Embryonic facial prominence (tissue), 1 donor: Measurements from ENCODE around the gene RADIL.

Experiments
- DNase-seq: peaks from one replicate; pipeline ENCODE4 v3.0.0-alpha.2; 2016; ENCODE audit errors: extremely low spot score

RADIL gene

DNA sequence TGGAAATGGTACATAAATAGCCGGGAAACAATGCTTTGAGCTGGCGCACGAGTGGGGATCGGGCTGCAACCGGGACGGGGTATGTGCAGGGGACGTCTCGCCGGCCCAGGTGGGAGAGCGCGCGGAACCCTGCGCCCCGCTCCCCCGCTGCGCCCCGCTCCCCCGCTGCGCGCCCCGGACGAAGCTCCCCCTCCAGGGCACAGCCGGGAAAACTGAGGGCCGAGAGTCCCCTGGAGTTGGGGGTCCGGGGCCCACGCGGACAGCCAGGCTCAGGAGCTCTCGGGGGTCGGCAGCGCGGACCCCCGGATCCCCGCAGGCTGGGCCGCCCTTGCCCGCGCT lies 514 bp downstream of the RADIL start:
- no peak for DNase-seq

DNA sequence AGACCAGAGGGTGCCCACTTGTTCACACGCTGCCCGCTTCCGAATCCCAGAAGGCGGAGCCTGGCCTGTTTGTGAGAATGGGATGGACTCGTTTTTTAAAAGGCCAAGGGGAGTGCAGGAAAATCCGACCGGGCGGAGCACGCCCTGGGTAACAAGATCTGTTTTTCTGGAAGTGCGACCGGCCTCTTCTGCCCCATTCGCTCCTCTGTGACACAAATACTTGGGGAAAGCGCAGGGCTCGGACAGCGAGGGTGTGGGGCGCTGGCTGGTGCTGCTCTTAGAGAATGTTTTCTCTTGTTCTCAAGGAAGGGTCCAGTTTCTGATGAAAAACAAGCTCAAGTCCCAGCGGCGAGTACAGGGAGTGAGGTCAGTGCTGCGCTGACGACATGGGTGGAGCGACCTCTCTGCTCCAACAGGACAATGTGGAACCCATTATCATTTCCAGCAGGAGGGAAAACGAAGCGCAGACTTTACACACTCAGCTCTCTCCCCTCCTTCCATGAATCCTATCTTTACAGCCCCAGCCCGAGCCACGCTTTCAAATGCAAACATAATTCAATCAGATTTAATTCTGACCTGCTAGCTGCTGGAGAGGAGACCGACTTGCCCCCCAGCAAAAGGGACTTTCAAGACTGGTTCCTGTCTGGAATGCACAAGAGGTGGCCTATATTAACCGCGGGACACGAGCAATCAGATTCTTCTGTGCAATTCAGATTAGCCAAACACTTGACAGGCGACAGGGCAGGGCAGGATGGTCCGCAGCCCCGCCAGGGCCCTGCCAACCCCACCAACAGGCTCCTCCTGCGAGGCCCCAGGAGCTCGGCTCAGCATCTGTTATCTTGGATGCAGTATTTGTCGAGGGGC lies 1.1 kb downstream of the RADIL start:
- no peak for DNase-seq

DNA sequence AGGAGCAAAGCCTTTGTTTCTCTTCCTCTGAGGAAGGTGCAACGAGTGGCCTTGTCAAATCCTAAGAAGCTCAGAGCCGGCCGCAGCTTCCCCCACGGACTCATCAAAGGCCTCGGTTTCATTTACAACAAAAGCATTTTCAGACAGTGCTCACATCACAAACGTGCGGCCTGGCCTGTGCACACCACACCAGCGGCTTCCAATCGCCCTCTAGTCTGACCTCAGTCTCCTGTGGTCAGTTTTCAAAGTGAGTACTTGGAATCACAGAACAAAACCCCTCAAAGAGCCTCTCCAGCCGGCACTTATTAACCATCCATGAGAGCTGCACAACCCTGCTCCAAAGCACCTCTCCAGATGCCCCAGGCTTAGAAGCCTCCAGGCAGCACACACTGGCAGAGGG lies 3.3 kb downstream of the RADIL start:
- DNase-seq: no peak

DNA sequence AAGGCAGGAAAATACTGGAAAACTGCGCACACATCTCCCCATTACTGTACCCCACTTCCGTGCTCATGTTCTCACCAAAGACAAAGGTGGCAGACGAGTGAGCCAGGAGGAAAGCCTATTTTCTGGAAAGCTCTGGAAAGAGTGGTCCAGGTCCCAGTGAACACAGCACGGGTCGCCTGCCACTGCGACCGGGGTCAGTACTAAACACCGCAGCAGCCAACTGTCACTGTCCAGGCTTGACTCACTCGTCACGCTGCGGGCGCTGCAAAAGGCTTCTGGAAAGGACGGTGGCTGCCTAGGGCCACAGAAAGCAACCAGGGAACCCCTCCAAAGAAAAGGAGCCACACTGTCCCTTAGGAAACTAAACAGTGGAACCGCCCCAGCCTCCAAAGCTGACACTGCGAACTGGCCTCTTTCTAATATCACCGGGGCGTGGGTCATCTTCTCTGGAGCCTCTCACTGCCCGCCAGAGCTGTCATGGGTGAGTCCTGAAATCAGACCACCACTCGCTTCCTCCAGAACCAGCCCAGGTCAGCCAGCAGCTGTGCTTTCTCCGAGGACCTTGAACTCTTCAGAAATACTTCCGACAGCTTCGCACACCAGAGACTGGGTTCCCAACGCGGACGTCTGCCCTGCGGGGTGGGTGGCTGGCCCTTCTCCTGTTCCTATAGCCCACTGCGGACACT lies 4.0 kb downstream of the RADIL start:
- no peak for DNase-seq

DNA sequence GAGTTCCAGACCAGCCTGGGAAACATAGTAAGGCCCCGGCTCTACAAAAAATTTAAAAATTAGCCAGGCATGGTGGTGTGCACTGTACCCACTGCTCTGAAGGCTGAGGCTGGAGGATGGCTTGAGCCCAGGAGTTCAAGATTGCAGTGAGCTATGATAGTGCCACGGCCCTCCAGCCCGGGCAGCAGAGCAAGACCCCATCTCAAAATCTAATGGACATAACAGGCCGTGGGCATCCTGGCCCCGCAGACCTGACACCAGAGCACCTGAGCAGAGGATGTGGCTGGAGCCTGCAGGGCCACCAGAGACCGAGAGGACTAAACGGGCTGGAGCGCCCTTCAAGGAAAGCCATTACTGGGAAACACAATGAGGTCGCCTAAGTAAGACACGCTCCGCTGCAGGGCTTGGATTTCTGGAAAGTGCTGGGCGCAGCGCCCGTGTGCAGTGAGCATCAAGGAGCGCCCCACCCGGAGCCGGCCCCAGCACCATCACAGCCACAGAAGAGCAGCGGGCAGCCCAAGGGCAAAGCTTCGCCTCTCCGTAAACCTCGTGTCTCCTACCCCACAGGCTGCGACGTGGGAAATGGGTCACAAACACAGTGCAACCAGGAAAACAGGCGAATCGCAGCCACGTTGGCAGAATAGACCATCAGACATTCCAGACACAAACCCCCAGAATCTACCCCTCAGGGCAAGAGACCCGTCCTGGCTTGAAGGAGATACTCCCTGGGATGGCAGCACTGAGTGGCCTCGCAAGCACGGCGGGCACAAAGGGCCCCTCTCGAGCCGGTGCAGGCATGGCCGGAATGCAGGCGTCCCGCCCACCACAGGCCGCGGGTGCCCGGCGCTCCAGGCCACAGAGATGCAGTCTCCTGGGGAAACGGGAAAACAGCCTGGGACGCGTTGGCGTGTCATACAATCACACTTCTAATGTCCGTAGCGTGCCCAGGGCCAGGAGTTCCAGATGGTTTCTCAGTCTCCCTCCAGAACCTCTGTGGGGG lies 4.9 kb downstream of the RADIL start:
- no peak for DNase-seq

DNA sequence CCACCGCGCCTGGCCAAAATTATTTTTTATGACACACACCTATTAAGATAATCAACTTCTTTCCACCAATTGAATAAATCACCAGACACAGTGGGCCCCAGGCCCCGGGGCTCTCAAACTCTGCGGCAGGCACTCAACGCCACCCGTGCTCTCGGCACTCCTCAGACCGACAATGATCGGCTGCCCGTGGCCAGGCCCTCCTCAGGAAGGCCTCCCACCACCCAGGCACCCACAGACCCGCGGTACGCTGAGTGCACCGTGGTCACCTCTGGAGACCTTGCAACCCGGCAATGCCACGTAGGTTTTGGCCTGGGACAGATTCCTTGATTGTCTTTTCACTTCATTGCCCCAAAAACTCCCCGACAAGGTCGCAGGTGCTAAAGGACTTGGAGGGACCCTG lies 6.9 kb downstream of the RADIL start:
- DNase-seq: no peak

DNA sequence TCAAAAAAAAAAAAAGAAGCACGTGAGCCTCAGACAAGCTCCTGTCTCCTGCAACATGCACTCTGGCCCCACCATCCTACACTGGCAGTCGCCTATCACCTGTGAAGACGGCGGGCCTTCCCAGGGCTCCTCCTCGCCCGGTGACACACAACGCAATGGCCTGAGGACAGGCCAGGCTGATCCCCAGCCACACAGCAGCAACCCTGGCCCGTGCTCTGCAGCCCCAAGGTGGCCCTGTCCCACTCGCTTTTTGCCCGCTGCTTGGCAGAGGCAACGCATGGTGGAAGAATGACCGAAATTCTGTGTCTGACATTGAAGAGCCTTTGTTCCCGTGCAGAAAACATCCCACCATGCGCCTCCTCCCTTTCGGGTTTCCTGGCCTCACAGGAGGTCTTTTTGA lies 8.1 kb downstream of the RADIL start:
- no peak for DNase-seq

DNA sequence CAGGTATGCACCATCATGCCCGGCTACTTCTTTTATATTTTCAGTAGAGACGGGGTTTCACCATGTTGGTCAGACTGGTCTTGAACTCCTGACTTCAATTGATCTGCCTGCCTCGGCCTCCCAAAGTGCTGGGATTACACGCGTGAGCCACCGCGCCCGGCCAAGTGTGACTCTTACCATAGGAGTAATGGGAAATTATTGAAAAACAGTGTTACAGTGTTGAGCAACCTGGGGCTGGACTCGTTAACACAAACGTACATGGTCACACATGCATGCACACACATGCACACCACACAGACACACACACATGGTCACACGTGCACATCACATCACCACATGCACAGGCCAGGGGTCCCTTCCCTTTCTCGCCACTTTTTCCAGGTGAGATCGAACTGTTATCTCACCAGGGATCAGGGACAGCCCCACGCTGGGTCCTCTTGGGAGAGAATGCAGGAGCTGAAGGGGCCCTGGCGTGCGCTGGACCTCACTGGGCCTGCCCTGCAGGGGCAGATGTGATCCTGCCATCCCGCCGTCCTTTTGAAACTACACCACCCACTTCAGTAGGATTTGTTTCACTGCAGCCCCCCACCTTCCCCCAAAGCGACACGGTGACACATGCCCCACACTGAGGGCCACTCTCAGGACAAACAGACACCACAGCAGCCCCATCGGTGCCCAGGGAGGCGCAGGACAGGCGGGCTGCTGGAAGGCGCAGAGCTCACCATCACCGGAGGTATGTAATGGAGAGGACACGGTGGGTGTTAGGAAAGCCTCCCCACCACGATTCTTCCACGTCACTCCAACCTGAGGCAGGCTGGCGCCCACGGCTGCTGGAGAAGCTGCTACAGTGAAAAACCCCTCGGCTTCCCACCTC lies 10.2 kb downstream of the RADIL start:
- no peak for DNase-seq

DNA sequence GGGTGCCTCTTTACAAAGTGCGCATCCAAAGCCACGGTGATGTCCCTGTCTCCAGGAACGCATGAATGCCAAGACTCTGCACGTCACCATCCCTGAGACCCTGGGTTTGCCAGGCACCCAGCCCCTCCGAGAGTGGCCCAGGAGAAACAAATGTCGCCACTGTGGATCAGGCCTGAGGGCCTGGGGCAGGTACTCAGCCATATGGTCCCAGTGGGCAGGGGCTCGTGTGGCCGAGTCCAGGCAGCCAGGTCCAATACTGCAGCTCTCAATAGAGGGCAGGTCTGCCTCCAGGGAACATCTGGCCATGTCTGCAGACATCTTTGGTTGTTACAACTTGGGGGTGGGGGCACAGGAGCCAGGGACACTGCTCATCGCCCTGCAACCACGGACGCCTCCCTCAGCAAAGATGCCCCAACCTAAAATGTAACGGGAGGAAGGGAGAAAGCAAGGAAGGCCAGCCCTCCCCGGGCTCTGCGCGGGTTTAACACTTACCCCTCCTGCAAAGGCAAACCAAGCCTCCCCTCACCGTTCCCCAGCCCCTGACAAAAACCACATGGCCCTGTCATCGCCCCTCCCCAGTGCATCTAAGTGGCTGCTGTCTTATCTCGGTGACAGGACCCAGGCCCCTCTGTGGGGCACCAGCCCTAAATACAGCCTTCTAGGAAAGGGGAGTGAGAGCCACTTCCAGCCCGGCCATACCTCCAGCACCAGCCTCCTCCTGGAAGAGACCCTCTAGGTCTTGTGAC lies 11.4 kb downstream of the RADIL start:
- no peak for DNase-seq

DNA sequence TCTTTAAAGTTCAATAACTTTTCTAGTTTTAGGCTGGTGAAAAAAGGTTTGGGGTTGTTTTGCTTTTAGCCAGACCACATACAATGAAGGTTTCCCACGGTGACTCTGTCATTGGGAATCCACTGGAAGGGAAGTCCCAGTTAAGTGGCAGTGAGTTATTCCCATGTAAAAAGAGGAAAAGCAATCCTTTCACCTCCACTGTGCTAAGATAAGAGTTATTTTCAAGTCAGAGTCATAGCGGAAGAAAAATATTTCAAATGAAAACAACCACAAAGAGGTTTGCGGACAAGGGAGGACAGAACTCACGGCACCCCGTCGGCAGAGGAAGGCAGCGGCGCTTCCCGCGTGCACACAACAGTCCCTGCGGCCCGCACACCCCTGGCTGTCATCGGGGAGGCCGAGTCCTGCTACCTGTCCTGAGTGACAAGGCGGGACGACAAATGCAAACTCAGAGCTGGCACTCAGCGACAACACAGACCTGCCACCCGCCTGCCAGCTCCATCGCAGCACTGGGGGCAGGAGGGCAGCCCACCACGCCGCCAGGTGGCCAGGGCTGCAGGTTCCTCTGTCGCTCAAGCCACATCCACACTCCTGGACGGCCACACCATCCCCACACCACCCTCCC lies 12.3 kb downstream of the RADIL start:
- no peak for DNase-seq

DNA sequence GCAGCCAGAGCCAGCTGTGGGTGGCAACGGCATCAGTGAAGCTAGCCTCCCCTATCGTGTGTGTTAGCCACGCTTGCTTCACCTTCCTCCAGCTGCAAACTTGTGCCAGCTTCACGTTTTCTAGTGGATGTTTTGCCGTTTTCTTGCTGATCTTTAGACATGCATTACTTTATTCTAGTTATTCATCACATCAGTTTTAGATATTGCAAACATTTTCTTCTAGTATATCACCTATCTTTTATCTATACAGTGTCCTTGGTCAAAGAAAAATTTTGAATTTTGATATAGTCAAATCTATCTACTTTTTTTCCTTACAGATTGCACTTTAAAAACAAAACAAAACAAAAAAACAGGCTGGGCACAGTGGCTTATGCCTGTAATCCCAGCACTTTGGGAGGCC lies 15.0 kb downstream of the RADIL start:
- DNase-seq: no peak

DNA sequence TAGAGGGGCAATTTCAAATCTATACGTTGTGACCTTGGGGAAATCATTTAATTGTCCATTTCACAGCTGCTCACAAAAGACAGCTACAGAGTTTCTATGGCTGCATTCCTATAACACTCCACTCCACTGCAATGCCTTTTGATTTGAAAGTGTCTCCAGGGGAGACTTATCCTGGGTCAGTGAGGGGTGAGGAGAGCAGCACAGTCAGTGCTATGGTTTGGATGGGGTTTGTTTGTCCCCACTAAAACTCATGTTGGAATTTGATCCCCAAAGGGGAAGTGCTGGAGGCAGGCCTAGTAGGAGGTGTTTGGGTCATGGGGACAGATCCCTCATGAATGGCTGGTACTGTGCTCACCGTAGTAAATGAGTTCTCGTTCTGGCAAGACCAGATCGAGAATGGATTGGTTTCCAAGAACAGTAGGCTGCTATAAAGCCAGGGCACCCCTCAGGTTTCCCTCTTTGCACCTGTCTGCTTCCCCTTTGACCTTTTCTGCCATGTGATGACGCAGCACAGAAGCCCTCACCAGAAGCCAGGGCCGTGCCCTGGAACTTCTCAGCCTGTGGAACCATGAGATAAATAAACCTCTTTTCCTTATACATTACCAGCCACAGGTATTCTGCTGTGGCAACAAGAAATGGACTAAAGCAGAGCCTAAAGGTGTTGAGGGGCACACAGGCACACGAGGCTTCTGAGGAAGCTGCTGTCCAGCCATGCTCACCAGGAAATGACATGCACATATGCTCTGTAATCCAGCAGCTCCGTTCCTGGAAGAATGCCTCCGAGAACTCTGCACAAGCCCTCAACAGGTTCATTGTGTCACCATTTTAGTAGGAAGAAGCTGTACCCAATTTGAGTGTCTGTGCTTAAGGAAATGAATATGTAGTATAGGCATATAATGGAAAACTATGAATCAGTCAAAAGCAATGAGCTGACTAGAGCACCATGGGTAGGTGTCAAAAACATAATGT lies 16.7 kb downstream of the RADIL start:
- DNase-seq: no peak

DNA sequence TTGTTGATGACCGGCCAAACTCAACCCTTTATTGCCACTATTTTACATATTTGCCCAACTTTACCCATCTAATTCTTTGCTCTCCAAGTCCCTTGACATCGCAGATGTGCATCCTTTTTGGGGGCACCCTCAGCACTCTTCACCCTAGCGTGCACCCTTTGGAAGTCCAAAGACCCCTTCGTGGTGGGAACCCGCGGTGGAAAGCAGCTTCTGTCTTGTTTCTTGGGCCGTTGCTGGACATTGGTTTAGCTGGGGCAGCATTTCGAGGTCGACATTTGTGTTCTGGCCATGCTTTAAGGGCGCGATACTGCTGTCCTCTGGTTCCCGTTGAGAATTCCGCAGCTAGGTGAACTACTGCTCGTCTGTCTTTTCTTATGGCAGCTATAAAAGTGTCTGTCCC lies 21.4 kb downstream of the RADIL start:
- no peak for DNase-seq

DNA sequence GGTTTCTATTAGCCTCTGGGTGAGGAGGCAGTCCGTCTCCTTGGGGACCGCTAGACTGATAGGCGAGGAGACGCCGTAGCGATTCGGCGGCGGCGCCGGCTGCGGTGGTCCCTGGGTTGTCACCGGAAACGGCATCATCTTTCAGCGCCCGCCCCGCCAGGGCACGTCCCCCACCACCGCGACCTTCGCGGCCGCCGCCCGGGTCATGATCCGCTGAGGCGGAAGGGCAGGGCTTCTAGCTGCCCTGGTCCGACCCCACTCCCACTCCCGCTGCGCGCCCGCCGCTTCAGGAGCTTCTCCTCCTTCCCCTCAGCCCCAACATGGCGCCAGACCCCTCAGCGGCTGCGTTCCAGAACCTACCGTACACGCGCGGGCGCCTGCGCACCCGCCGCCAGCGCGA lies 21.8 kb downstream of the RADIL start, which contains the start of gene PAPOLB:
PAPOLB (minus strand) TSS at position 358 of the 400 bp plus-strand sequence; CDS start at position 138, 220 bp downstream.
- DNase-seq: no peak

DNA sequence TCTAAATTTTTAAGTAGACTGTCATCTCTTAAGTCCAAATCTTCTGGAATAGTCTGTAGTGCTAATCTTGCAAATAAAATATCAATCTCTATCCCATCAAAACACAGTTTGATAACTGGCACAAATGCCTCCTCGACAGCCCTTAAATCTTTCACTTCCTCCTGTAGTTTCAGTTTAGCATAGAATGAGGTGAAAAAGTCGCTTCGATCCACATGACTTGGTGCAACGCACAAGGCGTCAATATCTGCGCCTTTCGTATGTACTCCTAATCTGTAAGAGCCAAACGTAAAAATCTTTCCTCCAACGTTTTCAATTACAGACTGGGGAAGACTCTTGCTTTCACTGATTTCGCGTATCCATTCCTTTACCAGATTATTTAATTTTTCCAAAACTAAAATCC lies 22.3 kb downstream of the RADIL start:
- no peak for DNase-seq

DNA sequence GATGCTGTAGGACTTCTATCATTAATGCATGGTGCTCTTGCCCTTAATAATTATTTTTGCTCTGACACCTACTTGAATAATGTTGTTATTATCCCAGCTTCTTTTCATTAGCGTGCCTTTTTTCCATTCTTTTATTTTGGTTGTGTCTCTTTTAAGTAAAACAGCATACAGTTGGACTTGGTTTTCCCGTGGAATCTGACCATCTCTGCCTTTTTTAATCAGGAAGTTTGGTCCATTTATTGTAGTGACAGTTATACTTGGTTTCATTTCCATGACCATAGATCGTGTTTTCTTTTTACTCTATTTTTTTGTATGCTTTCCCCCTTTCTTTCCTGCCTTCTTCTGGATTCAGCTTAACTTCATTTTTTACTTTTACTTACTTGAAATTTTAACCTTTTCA lies 26.3 kb downstream of the RADIL start:
- DNase-seq: no peak

DNA sequence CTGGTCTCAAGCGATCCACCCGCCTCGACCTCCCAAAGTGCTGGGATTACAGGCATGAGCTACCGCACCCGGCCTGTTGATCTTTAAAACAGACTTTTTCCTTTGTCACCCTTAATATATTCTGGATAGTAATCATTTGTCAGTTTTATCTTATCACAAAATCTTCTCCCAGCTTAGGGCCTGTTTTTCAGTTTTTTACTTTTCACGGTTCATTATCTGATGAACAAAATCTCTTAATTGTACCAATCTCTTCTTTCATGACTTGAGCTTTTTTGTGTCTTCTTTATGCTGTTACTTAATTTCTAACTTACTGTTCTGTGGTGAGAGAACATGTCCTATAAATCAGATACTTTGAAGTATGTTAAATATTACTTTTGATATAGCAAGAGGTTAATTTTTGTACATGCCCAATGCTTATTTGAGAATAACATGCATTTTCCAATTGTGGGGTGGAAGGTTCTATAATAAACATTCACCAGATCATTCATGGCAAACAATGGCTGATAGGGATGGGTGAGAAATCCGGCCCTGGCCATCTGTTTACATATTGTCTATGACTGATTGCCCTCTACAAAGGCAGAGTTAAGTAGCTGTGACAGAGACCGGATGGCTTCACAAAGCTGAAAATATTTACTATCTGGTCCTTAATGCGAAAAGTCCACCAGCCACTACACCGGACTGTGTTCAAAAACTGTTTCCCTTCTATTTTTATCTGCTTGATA lies 27.0 kb downstream of the RADIL start:
- DNase-seq: no peak

DNA sequence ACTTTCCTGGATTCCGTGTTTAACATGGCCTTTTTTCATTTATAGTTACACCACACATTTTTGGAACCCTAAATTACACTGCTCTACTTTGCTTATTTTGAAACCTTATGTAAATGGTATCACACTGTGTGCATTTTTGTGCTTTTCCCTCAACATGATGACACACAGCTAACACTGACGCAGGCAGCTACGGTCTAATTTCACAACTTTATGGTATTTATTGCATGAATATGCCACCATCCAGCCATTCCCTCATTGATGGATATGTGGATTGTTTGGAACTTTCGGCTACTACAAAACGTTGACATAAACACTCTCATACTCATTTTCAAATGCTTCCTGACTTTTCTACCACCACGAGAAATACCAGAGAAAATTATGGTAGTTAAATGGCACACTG lies 28.6 kb downstream of the RADIL start:
- no peak for DNase-seq
